Measurements from ENCODE around the gene LRRC41. TPM values are rescaled to one million over a fixed set of nuclear protein-coding genes. Genes with fewer than 3 reads are reported as not detected.

LRRC41 gene
- total and polyA plus RNA-seq, 2 donors (not counting 1 experiment from before 2014, with no cell fraction given) = 20.1 to 39.0 TPM

GRCh38 chr1:46268578-46268977, 34.8 kb downstream of the LRRC41 start:
- intact Hi-C loops (cut with micrococcal nuclease) = no loop called here
- CTCF ChIA-PET = no interaction called here
- no peak overlapping the region for H3K9ac ChIP-seq (ENCODE audit: low read length)
- H3K79me2 ChIP-seq (ENCODE audit: control insufficient read depth, insufficient read depth, low read length) = no peaks in the 10 kb centered on the region
- no peak overlapping the region for H3K27ac ChIP-seq (ENCODE audit: low read length in 2 of 2)
- no peak overlapping the region for H3K4me3 ChIP-seq (ENCODE audit: control extremely low read depth in 1 of 5, extremely low read depth in 1 of 5, insufficient read depth in 1 of 5, low read depth in 2 of 5, low read length in 4 of 5)
- H4K20me1 ChIP-seq (ENCODE audit: control insufficient read depth, insufficient read depth, low read length, poor library complexity, severe bottlenecking) = no peaks in the 10 kb centered on the region
- H3K27ac Mint-ChIP-seq = no peak overlapping the region
- DNase-seq (no peak), ATAC-seq (ENCODE audit: low read depth) (no peak)
- WGBS (ENCODE audit: insufficient coverage) = no CpG with 5 or more reads among the region's 1 CpG
- H3K27me3 Mint-ChIP-seq = no peaks in the 10 kb centered on the region
- H3K36me3 ChIP-seq (replicated peaks in 1 of 2; ENCODE audit: control extremely low read depth in 1 of 2, control insufficient read depth in 1 of 2, extremely low read depth in 1 of 2, insufficient read depth in 2 of 2, low read length in 1 of 2) = peaks cover 0 to 2% of the 10 kb centered on the region in 2 experiments
- no peak overlapping the region for H3K4me2 ChIP-seq (replicated peaks; ENCODE audit: low read depth, low read length, poor library complexity, severe bottlenecking)
- no peak overlapping the region for H2AFZ ChIP-seq (ENCODE audit: insufficient read depth, low read depth, low read length, poor library complexity, severe bottlenecking)
- no peak overlapping the region for H3K4me3 Mint-ChIP-seq
- H3K4me1 Mint-ChIP-seq = no peaks in the 10 kb centered on the region
- H3K9me3 ChIP-seq (ENCODE audit: control extremely low read depth in 1 of 3, control insufficient read depth in 2 of 3, insufficient read depth in 1 of 3, low read length in 2 of 3) = no peaks in the 10 kb centered on the region
- POLR2A ChIA-PET = no interaction called here
- H3K27me3 ChIP-seq (replicated peaks in 1 of 4; ENCODE audit: control extremely low read depth in 1 of 4, control insufficient read depth in 3 of 4, insufficient read depth in 4 of 4, low read length in 3 of 4) = no peaks in the 10 kb centered on the region
- H3K9me3 Mint-ChIP-seq (ENCODE audit: insufficient read depth) = no peaks in the 10 kb centered on the region
- TF ChIP-seq EZH2 (IDR thresholded peaks at IDR 0.05; ENCODE audit: borderline replicate concordance, insufficient read depth, low read depth, low read length, poor library complexity, severe bottlenecking) = no peak
- TF ChIP-seq, protein P1, sequence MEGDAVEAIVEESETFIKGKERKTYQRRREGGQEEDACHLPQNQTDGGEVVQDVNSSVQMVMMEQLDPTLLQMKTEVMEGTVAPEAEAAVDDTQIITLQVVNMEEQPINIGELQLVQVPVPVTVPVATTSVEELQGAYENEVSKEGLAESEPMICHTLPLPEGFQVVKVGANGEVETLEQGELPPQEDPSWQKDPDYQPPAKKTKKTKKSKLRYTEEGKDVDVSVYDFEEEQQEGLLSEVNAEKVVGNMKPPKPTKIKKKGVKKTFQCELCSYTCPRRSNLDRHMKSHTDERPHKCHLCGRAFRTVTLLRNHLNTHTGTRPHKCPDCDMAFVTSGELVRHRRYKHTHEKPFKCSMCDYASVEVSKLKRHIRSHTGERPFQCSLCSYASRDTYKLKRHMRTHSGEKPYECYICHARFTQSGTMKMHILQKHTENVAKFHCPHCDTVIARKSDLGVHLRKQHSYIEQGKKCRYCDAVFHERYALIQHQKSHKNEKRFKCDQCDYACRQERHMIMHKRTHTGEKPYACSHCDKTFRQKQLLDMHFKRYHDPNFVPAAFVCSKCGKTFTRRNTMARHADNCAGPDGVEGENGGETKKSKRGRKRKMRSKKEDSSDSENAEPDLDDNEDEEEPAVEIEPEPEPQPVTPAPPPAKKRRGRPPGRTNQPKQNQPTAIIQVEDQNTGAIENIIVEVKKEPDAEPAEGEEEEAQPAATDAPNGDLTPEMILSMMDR (IDR thresholded peaks at IDR 0.05) = no peak
- H3K4me1 ChIP-seq (ENCODE audit: control insufficient read depth in 2 of 2, insufficient read depth in 2 of 2, low read length in 2 of 2) = no peaks in the 10 kb centered on the region

GRCh38 chr1:46263146-46263545, 40.3 kb downstream of the LRRC41 start:
- Histone ChIP-seq H3K27me3 (replicated peaks in 1 of 4; ENCODE audit: control extremely low read depth in 1 of 4, control insufficient read depth in 3 of 4, insufficient read depth in 4 of 4, low read length in 3 of 4) (no peaks in the 10 kb centered on the region), H3K9ac (ENCODE audit: low read length) (no peak overlapping the region), H3K36me3 (replicated peaks in 1 of 2; ENCODE audit: control extremely low read depth in 1 of 2, control insufficient read depth in 1 of 2, extremely low read depth in 1 of 2, insufficient read depth in 2 of 2, low read length in 1 of 2) (peaks cover 0 to 2% of the 10 kb centered on the region in 2 experiments), H3K27ac (ENCODE audit: low read length in 2 of 2) (no peak overlapping the region), H3K79me2 (ENCODE audit: control insufficient read depth, insufficient read depth, low read length) (no peaks in the 10 kb centered on the region), H2AFZ (ENCODE audit: insufficient read depth, low read depth, low read length, poor library complexity, severe bottlenecking) (no peak overlapping the region), H3K4me1 (ENCODE audit: control insufficient read depth in 2 of 2, insufficient read depth in 2 of 2, low read length in 2 of 2) (no peaks in the 10 kb centered on the region), H3K4me2 (replicated peaks; ENCODE audit: low read depth, low read length, poor library complexity, severe bottlenecking) (no peak overlapping the region), H3K9me3 (ENCODE audit: control extremely low read depth in 1 of 3, control insufficient read depth in 2 of 3, insufficient read depth in 1 of 3, low read length in 2 of 3) (no peaks in the 10 kb centered on the region), H4K20me1 (ENCODE audit: control insufficient read depth, insufficient read depth, low read length, poor library complexity, severe bottlenecking) (no peaks in the 10 kb centered on the region), H3K4me3 (ENCODE audit: control extremely low read depth in 1 of 5, extremely low read depth in 1 of 5, insufficient read depth in 1 of 5, low read depth in 2 of 5, low read length in 4 of 5) (no peak overlapping the region)
- WGBS (ENCODE audit: insufficient coverage) = no CpG with 5 or more reads among the region's 2 CpGs
- ChIA-PET CTCF (interaction anchor here (1.1 to 1.9 kb wide), 2 partner anchors 18 to 40 kb away, joined by 3 to 4 read pairs; no protein-coding TSS in a partner anchor), POLR2A (no interaction called here)
- no peaks in the 10 kb centered on the region for H3K4me1 Mint-ChIP-seq
- no peaks in the 10 kb centered on the region for H3K27me3 Mint-ChIP-seq
- H3K4me3 Mint-ChIP-seq = no peak overlapping the region
- TF ChIP-seq EZH2 (IDR thresholded peaks at IDR 0.05; ENCODE audit: borderline replicate concordance, insufficient read depth, low read depth, low read length, poor library complexity, severe bottlenecking) = no peak
- TF ChIP-seq, protein P1 (IDR thresholded peaks at IDR 0.05) = no peak
- intact Hi-C loops (cut with micrococcal nuclease) = no loop called here
- DNase-seq = no peak
- H3K27ac Mint-ChIP-seq = no peak overlapping the region
- no peaks in the 10 kb centered on the region for H3K9me3 Mint-ChIP-seq (ENCODE audit: insufficient read depth)
- no peak for ATAC-seq (ENCODE audit: low read depth)

Measured in B cell (primary cell).